ENCODE results near the gene CCDC60.

The CCDC60 gene

DNA sequence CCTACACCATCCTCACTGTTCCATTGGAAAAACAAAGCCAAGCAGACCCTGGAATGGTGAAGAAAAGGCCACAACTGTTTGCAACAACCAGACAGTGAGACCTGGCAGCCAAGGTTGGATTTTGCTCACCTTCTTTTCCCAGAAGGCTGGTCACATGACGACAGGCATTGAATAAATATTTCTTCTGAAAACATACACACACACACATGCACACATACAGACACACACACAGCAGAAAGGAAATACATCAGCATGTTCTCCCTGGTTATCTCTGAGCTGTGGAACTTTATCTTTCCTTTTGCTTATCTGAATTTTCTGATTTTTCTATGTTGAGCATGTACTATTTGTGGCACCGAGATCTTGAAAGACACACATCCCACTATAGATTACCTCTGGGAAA is 38.0 kb upstream of the CCDC60 start:
- no peaks in the 10 kb centered on the region for H3K36me3 ChIP-seq (replicated peaks; ENCODE audit: low read depth, low read length)
- no peak overlapping the region for H3K9ac ChIP-seq (ENCODE audit: low read length)
- no peaks in the 10 kb centered on the region for H4K20me1 ChIP-seq (ENCODE audit: insufficient read depth, low read length)
- no peak overlapping the region for H3K4me3 ChIP-seq (ENCODE audit: low read length)
- no peaks in the 10 kb centered on the region for H3K4me1 ChIP-seq (ENCODE audit: low read length)
- no peaks in the 10 kb centered on the region for H3K27me3 ChIP-seq (ENCODE audit: low read depth, low read length)
- no peaks in the 10 kb centered on the region for H3K79me2 ChIP-seq (ENCODE audit: low read length)
- H3K9me3 ChIP-seq (ENCODE audit: insufficient read depth, low read length): no peaks in the 10 kb centered on the region
- no peak for TF ChIP-seq EZH2phosphoT487 (IDR thresholded peaks at IDR 0.05; ENCODE audit: low read depth)
- TF ChIP-seq, protein P1, sequence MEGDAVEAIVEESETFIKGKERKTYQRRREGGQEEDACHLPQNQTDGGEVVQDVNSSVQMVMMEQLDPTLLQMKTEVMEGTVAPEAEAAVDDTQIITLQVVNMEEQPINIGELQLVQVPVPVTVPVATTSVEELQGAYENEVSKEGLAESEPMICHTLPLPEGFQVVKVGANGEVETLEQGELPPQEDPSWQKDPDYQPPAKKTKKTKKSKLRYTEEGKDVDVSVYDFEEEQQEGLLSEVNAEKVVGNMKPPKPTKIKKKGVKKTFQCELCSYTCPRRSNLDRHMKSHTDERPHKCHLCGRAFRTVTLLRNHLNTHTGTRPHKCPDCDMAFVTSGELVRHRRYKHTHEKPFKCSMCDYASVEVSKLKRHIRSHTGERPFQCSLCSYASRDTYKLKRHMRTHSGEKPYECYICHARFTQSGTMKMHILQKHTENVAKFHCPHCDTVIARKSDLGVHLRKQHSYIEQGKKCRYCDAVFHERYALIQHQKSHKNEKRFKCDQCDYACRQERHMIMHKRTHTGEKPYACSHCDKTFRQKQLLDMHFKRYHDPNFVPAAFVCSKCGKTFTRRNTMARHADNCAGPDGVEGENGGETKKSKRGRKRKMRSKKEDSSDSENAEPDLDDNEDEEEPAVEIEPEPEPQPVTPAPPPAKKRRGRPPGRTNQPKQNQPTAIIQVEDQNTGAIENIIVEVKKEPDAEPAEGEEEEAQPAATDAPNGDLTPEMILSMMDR (IDR thresholded peaks at IDR 0.05; ENCODE audit: low read depth, low read length): no peak
- H3K27ac ChIP-seq (ENCODE audit: low read length): no peak overlapping the region
- no peak overlapping the region for H3K4me2 ChIP-seq (ENCODE audit: low read length)
- H2AFZ ChIP-seq (ENCODE audit: low read depth, low read length): no peak overlapping the region

DNA sequence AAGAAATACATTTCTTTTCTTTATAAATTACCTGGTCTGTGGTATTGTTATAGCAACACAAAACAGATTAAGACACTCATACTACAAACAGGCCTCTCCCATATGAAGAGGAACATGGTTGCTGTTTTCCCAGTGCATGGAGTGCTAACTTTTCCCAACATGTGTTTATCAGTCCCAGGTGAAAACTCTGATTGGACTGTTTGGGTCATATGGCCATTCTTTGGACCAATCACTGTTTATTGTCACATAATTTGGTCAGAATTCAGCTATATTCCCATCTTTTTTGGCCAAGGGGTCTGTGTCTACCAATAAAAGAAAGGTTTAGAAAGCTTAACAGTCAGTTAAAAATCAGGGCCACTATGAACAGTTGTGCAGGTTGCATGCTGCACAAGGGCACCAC is 35.4 kb upstream of the CCDC60 start:
- Histone ChIP-seq H2AFZ (ENCODE audit: low read depth, low read length) (no peak overlapping the region), H3K4me1 (ENCODE audit: low read length) (no peaks in the 10 kb centered on the region), H3K27ac (ENCODE audit: low read length) (no peak overlapping the region), H3K4me3 (ENCODE audit: low read length) (no peak overlapping the region), H3K9me3 (ENCODE audit: insufficient read depth, low read length) (no peaks in the 10 kb centered on the region), H3K79me2 (ENCODE audit: low read length) (no peaks in the 10 kb centered on the region), H3K36me3 (replicated peaks; ENCODE audit: low read depth, low read length) (no peaks in the 10 kb centered on the region), H3K9ac (ENCODE audit: low read length) (no peak overlapping the region), H3K27me3 (ENCODE audit: low read depth, low read length) (no peaks in the 10 kb centered on the region), H4K20me1 (ENCODE audit: insufficient read depth, low read length) (no peaks in the 10 kb centered on the region), H3K4me2 (ENCODE audit: low read length) (no peak overlapping the region)
- TF ChIP-seq, protein P1 (IDR thresholded peaks at IDR 0.05; ENCODE audit: low read depth, low read length): no peak
- TF ChIP-seq EZH2phosphoT487 (IDR thresholded peaks at IDR 0.05; ENCODE audit: low read depth): no peak

DNA sequence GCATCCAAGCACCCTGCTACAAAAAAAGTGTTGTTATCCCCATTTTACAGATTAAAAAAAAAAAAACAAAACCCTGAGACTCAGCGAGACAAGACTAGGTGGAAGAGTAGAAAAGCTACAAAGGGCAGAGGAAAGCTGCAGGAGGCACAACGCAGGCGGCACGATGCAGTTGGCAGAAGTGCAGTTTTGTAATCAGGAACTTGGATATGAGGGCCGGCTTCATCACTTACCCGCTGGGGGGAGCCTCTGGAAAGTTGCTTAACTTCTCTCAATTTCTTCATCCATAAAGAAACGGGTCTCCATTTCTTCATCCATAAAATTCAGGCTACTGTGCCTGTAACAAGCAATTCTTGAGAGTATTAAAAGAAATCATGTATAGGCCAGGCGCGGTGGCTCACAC is 33.1 kb upstream of the CCDC60 start:
- Histone ChIP-seq H3K27ac (ENCODE audit: low read length) (no peak overlapping the region), H2AFZ (ENCODE audit: low read depth, low read length) (no peak overlapping the region), H3K4me3 (ENCODE audit: low read length) (no peak overlapping the region), H4K20me1 (ENCODE audit: insufficient read depth, low read length) (no peaks in the 10 kb centered on the region), H3K4me1 (ENCODE audit: low read length) (no peaks in the 10 kb centered on the region), H3K79me2 (ENCODE audit: low read length) (no peaks in the 10 kb centered on the region), H3K9me3 (ENCODE audit: insufficient read depth, low read length) (no peaks in the 10 kb centered on the region), H3K36me3 (replicated peaks; ENCODE audit: low read depth, low read length) (no peaks in the 10 kb centered on the region), H3K9ac (ENCODE audit: low read length) (no peak overlapping the region), H3K4me2 (ENCODE audit: low read length) (no peak overlapping the region), H3K27me3 (ENCODE audit: low read depth, low read length) (no peaks in the 10 kb centered on the region)
- TF ChIP-seq EZH2phosphoT487 (IDR thresholded peaks at IDR 0.05; ENCODE audit: low read depth): no peak
- TF ChIP-seq, protein P1 (IDR thresholded peaks at IDR 0.05; ENCODE audit: low read depth, low read length): no peak

DNA sequence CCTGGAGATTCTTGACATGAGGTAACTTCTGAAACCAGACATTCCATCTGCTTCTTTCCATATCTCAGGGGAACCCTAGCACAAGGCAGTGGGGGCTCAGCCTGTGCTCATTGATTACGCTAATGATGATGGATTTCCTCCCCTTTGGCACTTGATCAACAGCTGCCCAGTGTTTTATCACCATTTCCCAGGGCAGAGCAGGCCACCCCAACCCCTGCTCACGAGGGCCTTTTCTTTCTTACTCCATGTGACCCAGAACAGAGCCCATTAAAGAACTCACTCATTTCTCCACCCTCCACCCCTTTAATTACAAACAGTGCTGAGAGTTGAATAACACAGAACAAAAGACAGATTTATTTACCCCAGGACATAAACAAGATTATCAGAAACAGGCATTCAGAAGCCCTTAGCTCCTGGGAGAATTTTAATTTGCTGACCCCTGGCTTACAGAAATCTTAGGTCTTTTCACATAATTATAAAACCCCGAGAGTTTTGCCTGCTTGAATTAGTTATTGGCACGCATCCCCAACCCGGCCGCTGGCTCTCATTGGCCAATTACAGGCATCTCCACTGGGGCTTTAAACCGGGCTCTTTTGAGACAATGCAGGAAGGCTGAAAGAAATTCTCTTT is 32.0 kb upstream of the CCDC60 start:
- no peaks in the 10 kb centered on the region for H3K36me3 ChIP-seq (replicated peaks; ENCODE audit: low read depth, low read length)
- no peak overlapping the region for H3K4me3 ChIP-seq (ENCODE audit: low read length)
- TF ChIP-seq EZH2phosphoT487 (IDR thresholded peaks at IDR 0.05; ENCODE audit: low read depth): no peak
- TF ChIP-seq, protein P1 (IDR thresholded peaks at IDR 0.05; ENCODE audit: low read depth, low read length): no peak

More for the DNA sequence above, 32.0 kb upstream of the CCDC60 start:
- Histone ChIP-seq H3K27ac (ENCODE audit: low read length) (no peak overlapping the region), H4K20me1 (ENCODE audit: insufficient read depth, low read length) (no peaks in the 10 kb centered on the region), H3K27me3 (ENCODE audit: low read depth, low read length) (no peaks in the 10 kb centered on the region), H3K79me2 (ENCODE audit: low read length) (no peaks in the 10 kb centered on the region), H2AFZ (ENCODE audit: low read depth, low read length) (no peak overlapping the region), H3K4me2 (ENCODE audit: low read length) (no peak overlapping the region), H3K4me1 (ENCODE audit: low read length) (no peaks in the 10 kb centered on the region), H3K9ac (ENCODE audit: low read length) (no peak overlapping the region), H3K9me3 (ENCODE audit: insufficient read depth, low read length) (no peaks in the 10 kb centered on the region)
